Measurements from ENCODE around the gene EYS. TPM values are rescaled to one million over a fixed set of nuclear protein-coding genes. Genes with fewer than 3 reads are reported as not detected.

Gene EYS
- total RNA-seq, 1 donor from 2014 or later: not detected

DNA sequence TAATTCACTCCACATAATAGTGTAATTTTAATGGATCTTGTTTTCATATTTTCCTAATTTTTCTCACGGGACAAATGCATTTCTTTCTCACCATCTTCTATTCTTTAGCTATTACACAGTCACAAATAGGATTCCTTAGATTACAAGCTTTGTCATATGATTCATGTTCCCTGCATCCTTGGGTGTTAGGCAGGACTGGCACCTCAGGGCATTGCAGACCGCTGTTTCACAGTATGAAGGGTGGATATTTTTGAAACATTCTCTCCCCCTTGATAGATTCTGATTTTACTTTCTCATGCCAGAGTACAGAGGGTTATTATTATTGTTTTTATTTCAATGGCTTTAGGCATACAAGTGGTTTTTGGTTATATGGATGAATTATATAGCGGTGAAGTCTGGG is 1469.0 kb downstream of the EYS start:
- Mint-ChIP-seq H3K27ac (ENCODE audit: unreplicated experiment) (no peak overlapping the region), H3K36me3 (ENCODE audit: unreplicated experiment) (no peaks in the 10 kb centered on the region), H3K4me3 (ENCODE audit: unreplicated experiment) (no peak overlapping the region), H3K9me3 (ENCODE audit: unreplicated experiment) (no peaks in the 10 kb centered on the region), H3K27me3 (ENCODE audit: unreplicated experiment) (peaks cover under 1% of the 10 kb centered on the region), H3K4me1 (ENCODE audit: unreplicated experiment) (no peaks in the 10 kb centered on the region)
- no peak for DNase-seq (ENCODE audit: extremely low spot score, unreplicated experiment)
- TF ChIP-seq, protein P1, sequence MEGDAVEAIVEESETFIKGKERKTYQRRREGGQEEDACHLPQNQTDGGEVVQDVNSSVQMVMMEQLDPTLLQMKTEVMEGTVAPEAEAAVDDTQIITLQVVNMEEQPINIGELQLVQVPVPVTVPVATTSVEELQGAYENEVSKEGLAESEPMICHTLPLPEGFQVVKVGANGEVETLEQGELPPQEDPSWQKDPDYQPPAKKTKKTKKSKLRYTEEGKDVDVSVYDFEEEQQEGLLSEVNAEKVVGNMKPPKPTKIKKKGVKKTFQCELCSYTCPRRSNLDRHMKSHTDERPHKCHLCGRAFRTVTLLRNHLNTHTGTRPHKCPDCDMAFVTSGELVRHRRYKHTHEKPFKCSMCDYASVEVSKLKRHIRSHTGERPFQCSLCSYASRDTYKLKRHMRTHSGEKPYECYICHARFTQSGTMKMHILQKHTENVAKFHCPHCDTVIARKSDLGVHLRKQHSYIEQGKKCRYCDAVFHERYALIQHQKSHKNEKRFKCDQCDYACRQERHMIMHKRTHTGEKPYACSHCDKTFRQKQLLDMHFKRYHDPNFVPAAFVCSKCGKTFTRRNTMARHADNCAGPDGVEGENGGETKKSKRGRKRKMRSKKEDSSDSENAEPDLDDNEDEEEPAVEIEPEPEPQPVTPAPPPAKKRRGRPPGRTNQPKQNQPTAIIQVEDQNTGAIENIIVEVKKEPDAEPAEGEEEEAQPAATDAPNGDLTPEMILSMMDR (IDR thresholded peaks at IDR 0.05): no peak

DNA sequence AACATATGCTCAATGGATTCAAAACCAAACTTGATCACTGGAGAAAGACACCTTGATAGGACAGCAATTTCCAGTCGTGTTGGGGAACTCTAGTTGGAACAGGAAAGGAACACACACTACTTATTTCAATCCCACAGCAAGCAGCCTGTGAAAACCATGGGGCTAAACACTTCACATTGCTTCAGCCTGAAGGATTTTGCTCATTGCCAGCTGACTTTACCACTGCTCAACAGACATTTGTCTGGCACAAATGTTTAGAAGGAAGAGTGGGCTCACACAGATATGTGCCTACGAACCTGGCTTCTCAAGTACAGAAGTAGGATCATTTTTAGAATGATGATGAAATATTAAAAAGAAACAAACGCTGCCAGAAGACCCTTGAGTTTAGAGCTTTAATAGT is 1473.3 kb downstream of the EYS start:
- Mint-ChIP-seq H3K27ac (ENCODE audit: unreplicated experiment) (no peak overlapping the region), H3K27me3 (ENCODE audit: unreplicated experiment) (peaks cover 5% of the 10 kb centered on the region), H3K4me1 (ENCODE audit: unreplicated experiment) (no peaks in the 10 kb centered on the region), H3K4me3 (ENCODE audit: unreplicated experiment) (no peak overlapping the region), H3K9me3 (ENCODE audit: unreplicated experiment) (no peaks in the 10 kb centered on the region), H3K36me3 (ENCODE audit: unreplicated experiment) (no peaks in the 10 kb centered on the region)
- TF ChIP-seq, protein P1 (IDR thresholded peaks at IDR 0.05): no peak
- no peak for DNase-seq (ENCODE audit: extremely low spot score, unreplicated experiment)

DNA sequence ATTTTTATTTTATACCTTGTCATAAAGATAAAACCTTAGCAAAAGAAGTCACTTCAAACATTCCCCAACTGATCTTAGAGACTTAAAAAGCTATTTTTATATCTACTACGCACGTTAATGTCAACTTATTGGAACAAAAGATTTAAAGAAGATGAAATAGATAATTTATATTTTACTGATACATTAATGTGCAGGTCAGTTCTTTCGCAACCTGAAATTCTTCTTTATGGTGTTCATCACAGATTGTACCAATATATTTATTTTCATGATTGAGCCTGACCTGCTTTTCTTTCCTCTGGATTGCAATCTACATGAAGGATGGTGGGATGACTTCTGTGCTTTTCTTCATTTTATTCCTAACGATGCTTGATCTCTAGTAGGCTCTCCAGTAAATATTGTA is 1475.1 kb downstream of the EYS start:
- peaks cover 7% of the 10 kb centered on the region for H3K27me3 Mint-ChIP-seq (ENCODE audit: unreplicated experiment)
- no peak overlapping the region for H3K4me3 Mint-ChIP-seq (ENCODE audit: unreplicated experiment)

DNA sequence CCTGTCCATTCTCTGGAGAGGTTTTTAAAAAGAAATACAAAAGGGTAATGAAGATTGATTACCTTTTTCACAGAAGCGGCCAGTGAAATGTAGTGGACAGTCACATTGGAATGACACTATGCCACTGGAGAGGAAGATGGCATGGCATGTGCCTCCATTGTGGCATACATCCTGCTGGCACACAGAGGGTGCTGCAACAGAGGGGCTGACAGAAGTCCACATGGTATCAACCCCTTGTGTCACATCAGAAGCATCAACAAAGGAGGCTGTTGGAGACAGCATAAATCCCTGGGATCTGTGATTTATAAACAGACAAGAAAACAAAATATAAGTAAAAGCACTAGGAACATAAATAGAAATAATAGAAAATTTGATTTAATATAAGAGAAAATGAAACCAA is 1476.5 kb downstream of the EYS start:
- peaks cover 10% of the 10 kb centered on the region for H3K27me3 Mint-ChIP-seq (ENCODE audit: unreplicated experiment)
- H3K9me3 Mint-ChIP-seq (ENCODE audit: unreplicated experiment): no peaks in the 10 kb centered on the region
- no peak overlapping the region for H3K4me3 Mint-ChIP-seq (ENCODE audit: unreplicated experiment)
- H3K4me1 Mint-ChIP-seq (ENCODE audit: unreplicated experiment): no peaks in the 10 kb centered on the region
- no peak for DNase-seq (ENCODE audit: extremely low spot score, unreplicated experiment)
- H3K36me3 Mint-ChIP-seq (ENCODE audit: unreplicated experiment): no peaks in the 10 kb centered on the region
- TF ChIP-seq, protein P1 (IDR thresholded peaks at IDR 0.05): no peak
- no peak overlapping the region for H3K27ac Mint-ChIP-seq (ENCODE audit: unreplicated experiment)

More for the DNA sequence above, 1475.1 kb downstream of the EYS start:
- DNase-seq (ENCODE audit: extremely low spot score, unreplicated experiment): no peak
- TF ChIP-seq, protein P1 (IDR thresholded peaks at IDR 0.05): no peak
- Mint-ChIP-seq H3K27ac (ENCODE audit: unreplicated experiment) (no peak overlapping the region), H3K9me3 (ENCODE audit: unreplicated experiment) (no peaks in the 10 kb centered on the region), H3K4me1 (ENCODE audit: unreplicated experiment) (no peaks in the 10 kb centered on the region), H3K36me3 (ENCODE audit: unreplicated experiment) (no peaks in the 10 kb centered on the region)

DNA sequence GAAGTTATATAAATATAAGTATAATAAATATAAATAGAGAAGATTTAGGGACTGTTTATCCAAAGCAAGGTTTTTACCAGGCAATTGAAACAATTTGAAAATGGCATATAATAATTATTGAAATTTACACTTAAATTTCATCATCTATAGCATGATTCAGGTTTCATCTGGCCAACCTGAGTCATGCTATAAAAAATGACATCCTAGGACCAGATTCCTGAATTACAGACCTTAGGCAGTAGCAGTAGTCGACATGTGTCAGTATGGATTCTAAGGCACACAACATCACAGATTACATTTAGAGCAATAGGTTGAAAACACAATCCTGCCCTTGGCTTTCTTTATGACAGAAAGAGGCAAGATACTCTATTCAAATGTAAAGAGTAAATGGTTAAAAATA is 1479.2 kb downstream of the EYS start:
- TF ChIP-seq, protein P1 (IDR thresholded peaks at IDR 0.05): no peak
- no peaks in the 10 kb centered on the region for H3K36me3 Mint-ChIP-seq (ENCODE audit: unreplicated experiment)
- H3K9me3 Mint-ChIP-seq (ENCODE audit: unreplicated experiment): no peaks in the 10 kb centered on the region
- H3K4me1 Mint-ChIP-seq (ENCODE audit: unreplicated experiment): no peaks in the 10 kb centered on the region
- no peak for DNase-seq (ENCODE audit: extremely low spot score, unreplicated experiment)
- H3K4me3 Mint-ChIP-seq (ENCODE audit: unreplicated experiment): no peak overlapping the region
- no peak overlapping the region for H3K27ac Mint-ChIP-seq (ENCODE audit: unreplicated experiment)
- peaks cover 8% of the 10 kb centered on the region for H3K27me3 Mint-ChIP-seq (ENCODE audit: unreplicated experiment)
